Progenitor cell of endocrine pancreas (in vitro differentiated cells): ENCODE data around the gene IRF4. TPM values are rescaled to one million over a fixed set of nuclear protein-coding genes. Genes with fewer than 3 reads are reported as not detected.

Experiments
- DNase-seq: peaks from one replicate; pipeline ENCODE4 v3.0.0; 2021; ENCODE audit warnings: low spot score; ENCODE audit not compliant: unreplicated experiment
- H3K27ac Mint-ChIP-seq: 2 replicates; pipeline ENCODE4 v1.8.0; 2021; ENCODE audit warnings: mild to moderate bottlenecking, moderate library complexity, mixed read lengths
- H3K27me3 Mint-ChIP-seq: 2 replicates; pipeline ENCODE4 v1.8.0; 2021; ENCODE audit warnings: mixed read lengths
- H3K36me3 Mint-ChIP-seq: 2 replicates; pipeline ENCODE4 v1.8.0; 2022; ENCODE audit warnings: mixed read lengths; ENCODE audit not compliant: insufficient read depth
- H3K4me1 Mint-ChIP-seq: 2 replicates; pipeline ENCODE4 v1.8.0; 2021; ENCODE audit warnings: low read depth, mixed read lengths
- H3K4me3 Mint-ChIP-seq: 2 replicates; pipeline ENCODE4 v1.8.0; 2021; ENCODE audit warnings: low read depth, mild to moderate bottlenecking, moderate library complexity, mixed read lengths
- H3K9me3 Mint-ChIP-seq: 2 replicates; pipeline ENCODE4 v1.8.0; 2021; ENCODE audit warnings: low read depth, mixed read lengths
- CTCF ChIP-seq: fragments of 200-600 bp; sonication (generic); IDR thresholded peaks from one replicate; pipeline ENCODE4 v1.5.0; 2021; ENCODE audit warnings: antibody characterized with exemption, mild to moderate bottlenecking; ENCODE audit not compliant: unreplicated experiment
- total RNA-seq: library from RNA; stranded (reverse); gene quantifications from 2 replicates; pipeline ENCODE4 v1.2.1, GENCODE V29; 2021

The IRF4 gene
- total RNA-seq, 1 donor from 2014 or later: not detected

- Mint-ChIP-seq H3K9me3 (peaks cover 43% of the 10 kb centered on the region), H3K4me3 (no peak overlapping the region), H3K27ac (no peak overlapping the region), H3K4me1 (no peaks in the 10 kb centered on the region), H3K36me3 (peaks cover 6% of the 10 kb centered on the region), H3K27me3 (peaks cover 4% of the 10 kb centered on the region)
- no peak for DNase-seq
- TF ChIP-seq CTCF: no peak
Observed at GRCh38 chr6:361411-362132, 30.0 kb upstream of the IRF4 start.

DNA sequence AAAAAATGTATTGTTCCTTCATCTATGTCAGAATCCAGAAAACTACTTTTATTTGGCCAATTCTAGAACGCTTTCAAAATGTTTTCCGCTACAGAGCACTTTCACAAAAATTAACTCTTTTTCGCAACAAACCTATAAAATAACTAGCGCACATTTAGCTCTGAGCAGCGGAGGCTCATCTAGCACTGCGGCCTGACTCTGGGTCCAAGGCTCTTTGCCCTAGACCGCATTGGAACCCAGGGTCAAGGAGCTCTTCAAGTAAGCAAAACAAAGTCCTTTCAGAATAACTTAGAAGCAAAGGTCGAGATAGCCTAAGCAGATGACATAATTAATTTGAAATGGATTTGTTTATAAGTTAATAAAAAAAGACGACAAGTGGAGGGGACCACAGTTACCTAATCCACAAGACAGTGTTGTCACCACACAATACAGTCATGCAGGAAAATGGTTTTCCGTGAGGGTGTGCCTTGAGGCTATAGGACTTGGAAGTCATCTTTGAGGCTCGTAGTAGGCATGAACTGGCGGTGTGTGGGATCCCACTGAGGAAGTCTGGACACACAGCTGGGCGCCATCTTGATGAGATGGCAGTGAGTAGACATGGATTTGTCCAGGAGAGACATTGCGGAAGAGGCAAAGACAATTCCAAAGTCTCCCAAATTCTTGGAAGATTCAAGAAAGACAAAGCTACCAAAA is 29.2 kb upstream of the IRF4 start:
- H3K27me3 Mint-ChIP-seq: peaks cover 9% of the 10 kb centered on the region
- peaks cover 6% of the 10 kb centered on the region for H3K36me3 Mint-ChIP-seq
- H3K4me1 Mint-ChIP-seq: no peaks in the 10 kb centered on the region
- DNase-seq: no peak
- H3K9me3 Mint-ChIP-seq: peaks cover 43% of the 10 kb centered on the region
- no peak for TF ChIP-seq CTCF
- H3K4me3 Mint-ChIP-seq: no peak overlapping the region
- no peak overlapping the region for H3K27ac Mint-ChIP-seq

DNA sequence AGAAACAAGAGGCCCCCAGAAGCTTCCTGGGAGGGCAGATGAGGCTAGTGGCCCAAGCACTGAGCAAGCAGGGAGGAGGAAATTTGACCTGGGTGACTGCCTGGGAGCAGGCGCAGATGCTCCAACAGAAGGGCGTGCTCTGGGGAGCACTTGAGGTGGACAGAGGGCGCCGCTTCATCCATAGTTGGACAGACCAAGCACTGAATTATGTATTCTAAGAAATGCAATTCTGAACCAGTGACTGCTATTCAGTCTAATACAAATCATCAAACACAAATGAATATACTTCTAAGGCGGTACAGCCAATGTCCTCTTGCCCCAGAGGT is 28.7 kb upstream of the IRF4 start:
- Mint-ChIP-seq H3K9me3 (peaks cover 47% of the 10 kb centered on the region), H3K27ac (no peak overlapping the region), H3K4me1 (no peaks in the 10 kb centered on the region), H3K36me3 (peaks cover 6% of the 10 kb centered on the region), H3K27me3 (peaks cover 9% of the 10 kb centered on the region), H3K4me3 (no peak overlapping the region)
- DNase-seq: no peak
- TF ChIP-seq CTCF: no peak

GRCh38 chr6:363291-363690 is 28.3 kb upstream of the IRF4 start:
- Mint-ChIP-seq H3K4me3 (no peak overlapping the region), H3K9me3 (peaks cover 45% of the 10 kb centered on the region), H3K27me3 (peaks cover 9% of the 10 kb centered on the region), H3K4me1 (no peaks in the 10 kb centered on the region), H3K27ac (no peak overlapping the region), H3K36me3 (peaks cover 6% of the 10 kb centered on the region)
- no peak for TF ChIP-seq CTCF
- no peak for DNase-seq

DNA sequence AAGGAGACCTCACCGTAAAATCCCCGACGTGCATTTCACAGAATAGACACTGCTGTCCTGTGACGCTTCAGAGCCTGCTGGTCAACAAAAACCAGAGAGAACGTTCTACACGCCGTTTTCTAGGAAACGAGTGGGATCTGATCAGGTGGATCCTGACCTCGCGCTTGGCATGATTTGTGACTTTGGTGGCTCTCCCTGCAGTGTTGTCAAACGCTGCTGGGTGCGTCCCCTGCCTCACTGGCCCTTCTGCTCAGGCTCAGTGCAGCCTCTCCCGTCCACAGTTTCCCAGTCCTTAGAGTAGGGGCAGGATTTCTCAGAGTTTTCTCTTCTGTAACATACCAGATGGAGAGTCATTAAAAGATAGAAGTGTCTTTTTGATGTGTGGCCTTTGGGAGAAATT is 27.6 kb upstream of the IRF4 start:
- DNase-seq: no peak
- no peak for TF ChIP-seq CTCF

More for the DNA sequence above, 27.6 kb upstream of the IRF4 start:
- Mint-ChIP-seq H3K4me3 (no peak overlapping the region), H3K27me3 (peaks cover 9% of the 10 kb centered on the region), H3K9me3 (peaks cover 41% of the 10 kb centered on the region), H3K36me3 (peaks cover 3% of the 10 kb centered on the region), H3K4me1 (no peaks in the 10 kb centered on the region), H3K27ac (no peak overlapping the region)
